Effector memory CD4-positive, alpha-beta T cell (primary cell): ENCODE data around the gene RMDN3.

Experiments used
- DNase-seq, 3 donors: peaks; one replicate each; pipeline ENCODE4 v3.0.0-alpha.2; 2020
- H3K27ac ChIP-seq: 2 replicates; pipeline ENCODE4 v1.7.0; 2013; ENCODE audit warnings: mild to moderate bottlenecking, low read length, moderate library complexity; ENCODE audit not compliant: insufficient read depth, poor library complexity, severe bottlenecking
- H3K27me3 ChIP-seq: replicated peaks from 2 replicates; pipeline ENCODE4 v1.7.0; 2013; ENCODE audit warnings: mild to moderate bottlenecking, low read length; ENCODE audit not compliant: insufficient read depth, control insufficient read depth, poor library complexity, severe bottlenecking
- H3K36me3 ChIP-seq: 2 replicates; pipeline ENCODE4 v1.7.0; 2013; ENCODE audit warnings: mild to moderate bottlenecking, low read length, moderate library complexity; ENCODE audit not compliant: control insufficient read depth, insufficient read depth
- H3K4me1 ChIP-seq: 2 replicates; pipeline ENCODE4 v1.7.0; 2013; ENCODE audit warnings: low read length, mild to moderate bottlenecking; ENCODE audit not compliant: control insufficient read depth, insufficient read depth, poor library complexity, severe bottlenecking
- H3K4me3 ChIP-seq: 2 replicates; pipeline ENCODE4 v1.7.0; 2013; ENCODE audit warnings: low read length, low read depth, mild to moderate bottlenecking; ENCODE audit not compliant: insufficient read depth, poor library complexity, severe bottlenecking
- H3K9me3 ChIP-seq: 2 replicates; pipeline ENCODE4 v1.7.0; 2013; ENCODE audit warnings: mild to moderate bottlenecking, low read length, moderate library complexity; ENCODE audit not compliant: control insufficient read depth
- total RNA-seq, 3 donors: gene quantifications; one replicate each; lab custom pipeline; 2026; lab: John Stamatoyannopoulos, UW

Gene RMDN3, protein sequence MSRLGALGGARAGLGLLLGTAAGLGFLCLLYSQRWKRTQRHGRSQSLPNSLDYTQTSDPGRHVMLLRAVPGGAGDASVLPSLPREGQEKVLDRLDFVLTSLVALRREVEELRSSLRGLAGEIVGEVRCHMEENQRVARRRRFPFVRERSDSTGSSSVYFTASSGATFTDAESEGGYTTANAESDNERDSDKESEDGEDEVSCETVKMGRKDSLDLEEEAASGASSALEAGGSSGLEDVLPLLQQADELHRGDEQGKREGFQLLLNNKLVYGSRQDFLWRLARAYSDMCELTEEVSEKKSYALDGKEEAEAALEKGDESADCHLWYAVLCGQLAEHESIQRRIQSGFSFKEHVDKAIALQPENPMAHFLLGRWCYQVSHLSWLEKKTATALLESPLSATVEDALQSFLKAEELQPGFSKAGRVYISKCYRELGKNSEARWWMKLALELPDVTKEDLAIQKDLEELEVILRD
- total RNA-seq: 32.5 to 39.4 (median 37.2) reads per million in 3 donors

- peaks cover 18% of the 10 kb centered on the region for H3K36me3 ChIP-seq
- peaks cover 9% of the 10 kb centered on the region for H3K4me1 ChIP-seq
- peak within 1 kb of the TSS; percentile 92 for H3K4me3 ChIP-seq
- DNase-seq: peak; percentile 87 to 90 (median 88)
- no peaks in the 10 kb centered on the region for H3K27me3 ChIP-seq
- no peaks in the 10 kb centered on the region for H3K9me3 ChIP-seq
- peak within 1 kb of the TSS; percentile 76 for H3K27ac ChIP-seq
These were observed at the start of gene RMDN3 for GRCh38 chr15:40754883-40755811. RMDN3 (minus strand) TSS chr15:40755254; CDS start chr15:40754783, 471 bp downstream.

GRCh38 chr15:40803688-40804087 lies 48.6 kb upstream of the RMDN3 start:
- Histone ChIP-seq H3K27me3 (no peaks in the 10 kb centered on the region), H3K27ac (no peak overlapping the region), H3K9me3 (no peaks in the 10 kb centered on the region), H3K4me1 (peaks cover 10% of the 10 kb centered on the region), H3K4me3 (no peak overlapping the region), H3K36me3 (no peaks in the 10 kb centered on the region)
- DNase-seq: no peak

DNA sequence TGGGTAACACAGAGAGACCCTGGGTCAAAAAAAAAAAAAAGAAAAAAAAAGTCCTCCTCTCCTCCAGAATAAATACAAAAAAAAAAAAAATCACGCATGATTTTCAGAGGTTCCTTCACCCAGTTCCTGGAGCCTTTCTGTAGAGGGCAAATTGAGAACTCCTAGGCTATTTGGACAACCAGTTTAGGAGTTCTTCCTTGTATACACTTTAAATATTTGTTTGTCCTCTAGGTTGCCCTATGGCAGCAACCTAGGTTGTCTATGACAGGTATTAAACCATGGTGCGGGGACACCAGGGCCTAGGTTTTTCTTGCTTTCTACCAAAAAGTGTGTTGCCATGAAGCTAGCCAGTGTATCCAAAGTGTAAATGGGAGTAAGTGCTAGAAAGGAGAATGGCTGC lies 48.0 kb upstream of the RMDN3 start:
- H3K9me3 ChIP-seq: no peaks in the 10 kb centered on the region

DNA sequence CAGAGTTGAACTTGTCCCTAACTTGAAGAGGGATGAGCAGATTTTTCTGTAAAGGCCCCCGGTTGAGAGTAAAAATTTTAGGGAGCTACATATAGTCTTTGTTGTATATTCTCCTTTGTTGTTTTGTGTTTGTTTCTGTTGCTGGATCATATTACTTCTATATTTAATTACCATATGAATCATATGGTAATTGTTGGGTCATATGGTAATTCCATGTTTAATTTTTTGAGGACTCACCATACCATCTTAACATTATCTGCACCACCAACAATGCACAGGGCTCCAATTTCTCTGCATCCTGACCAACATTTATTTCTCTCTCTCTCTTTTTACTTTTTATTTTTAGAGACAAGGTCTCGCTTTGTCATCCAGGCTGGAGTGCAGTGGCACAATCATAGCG lies 44.5 kb upstream of the RMDN3 start:
- DNase-seq: no peak
- Histone ChIP-seq H3K27ac (no peak overlapping the region), H3K36me3 (no peaks in the 10 kb centered on the region), H3K4me1 (no peaks in the 10 kb centered on the region), H3K27me3 (no peaks in the 10 kb centered on the region), H3K4me3 (no peak overlapping the region), H3K9me3 (no peaks in the 10 kb centered on the region)

More for the DNA sequence above, 48.0 kb upstream of the RMDN3 start:
- no peak for DNase-seq
- H3K27ac ChIP-seq: no peak overlapping the region
- H3K36me3 ChIP-seq: no peaks in the 10 kb centered on the region
- no peaks in the 10 kb centered on the region for H3K27me3 ChIP-seq
- H3K4me1 ChIP-seq: peaks cover 8% of the 10 kb centered on the region
- H3K4me3 ChIP-seq: no peak overlapping the region

- DNase-seq: no peak
- Histone ChIP-seq H3K4me3 (no peak overlapping the region), H3K4me1 (no peaks in the 10 kb centered on the region), H3K27ac (no peak overlapping the region), H3K27me3 (no peaks in the 10 kb centered on the region), H3K9me3 (no peaks in the 10 kb centered on the region), H3K36me3 (peaks cover 4% of the 10 kb centered on the region)
These were observed 41.5 kb upstream of the RMDN3 start for GRCh38 chr15:40796512-40796911.

- Histone ChIP-seq H3K4me1 (no peaks in the 10 kb centered on the region), H3K36me3 (peaks cover 4% of the 10 kb centered on the region), H3K27me3 (no peaks in the 10 kb centered on the region), H3K27ac (no peak overlapping the region), H3K4me3 (no peak overlapping the region), H3K9me3 (no peaks in the 10 kb centered on the region)
- DNase-seq: no peak
These were observed 41.0 kb upstream of the RMDN3 start for GRCh38 chr15:40796041-40796440.

- Histone ChIP-seq H3K36me3 (peaks cover 4% of the 10 kb centered on the region), H3K9me3 (no peaks in the 10 kb centered on the region), H3K27me3 (no peaks in the 10 kb centered on the region), H3K4me1 (no peaks in the 10 kb centered on the region), H3K27ac (no peak overlapping the region), H3K4me3 (no peak overlapping the region)
- DNase-seq: no peak
These were observed 38.3 kb upstream of the RMDN3 start for GRCh38 chr15:40793216-40793989.

DNA sequence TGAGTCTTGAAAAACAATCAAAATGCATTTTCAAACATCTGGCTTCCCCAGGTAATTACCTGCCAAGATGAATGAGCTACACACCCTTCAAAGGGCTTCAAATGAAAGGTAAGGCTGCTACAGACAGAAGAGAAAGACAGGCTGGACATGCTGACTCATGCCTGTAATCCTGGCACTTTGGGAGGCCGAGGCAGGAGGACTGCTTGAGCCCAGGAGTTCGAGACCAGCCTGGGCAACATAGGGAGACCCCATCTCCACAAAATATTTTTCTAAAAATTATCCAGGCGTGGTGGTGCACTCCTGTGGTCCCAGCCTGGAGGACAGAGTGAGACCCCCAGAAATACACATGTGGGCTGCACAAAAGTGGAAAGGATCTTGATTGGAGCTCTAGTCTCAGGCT lies 37.3 kb upstream of the RMDN3 start:
- Histone ChIP-seq H3K27ac (no peak overlapping the region), H3K27me3 (no peaks in the 10 kb centered on the region), H3K36me3 (peaks cover 4% of the 10 kb centered on the region), H3K9me3 (no peaks in the 10 kb centered on the region), H3K4me3 (no peak overlapping the region), H3K4me1 (peaks cover 6% of the 10 kb centered on the region)
- no peak for DNase-seq

GRCh38 chr15:40790718-40791117 lies 35.7 kb upstream of the RMDN3 start:
- no peak for DNase-seq
- H3K36me3 ChIP-seq: peaks cover 4% of the 10 kb centered on the region

More at GRCh38 chr15:40790718-40791117, 35.7 kb upstream of the RMDN3 start:
- Histone ChIP-seq H3K27ac (no peak overlapping the region), H3K9me3 (no peaks in the 10 kb centered on the region), H3K27me3 (no peaks in the 10 kb centered on the region), H3K4me1 (peaks cover 11% of the 10 kb centered on the region), H3K4me3 (no peak overlapping the region)
